T1000 (cell line): Measurements from ENCODE around the gene RIMBP3C.
"Not testable (repeated sequence)": the region's sequence is repeated elsewhere in the genome, so short reads cannot be mapped to it uniquely, and the experiment has no call there.

Source experiments
- DNase-seq: peaks from one replicate; lab custom pipeline; 2025; ENCODE audit warnings: mixed read lengths; lab: John Stamatoyannopoulos, UW

Gene RIMBP3C

DNA sequence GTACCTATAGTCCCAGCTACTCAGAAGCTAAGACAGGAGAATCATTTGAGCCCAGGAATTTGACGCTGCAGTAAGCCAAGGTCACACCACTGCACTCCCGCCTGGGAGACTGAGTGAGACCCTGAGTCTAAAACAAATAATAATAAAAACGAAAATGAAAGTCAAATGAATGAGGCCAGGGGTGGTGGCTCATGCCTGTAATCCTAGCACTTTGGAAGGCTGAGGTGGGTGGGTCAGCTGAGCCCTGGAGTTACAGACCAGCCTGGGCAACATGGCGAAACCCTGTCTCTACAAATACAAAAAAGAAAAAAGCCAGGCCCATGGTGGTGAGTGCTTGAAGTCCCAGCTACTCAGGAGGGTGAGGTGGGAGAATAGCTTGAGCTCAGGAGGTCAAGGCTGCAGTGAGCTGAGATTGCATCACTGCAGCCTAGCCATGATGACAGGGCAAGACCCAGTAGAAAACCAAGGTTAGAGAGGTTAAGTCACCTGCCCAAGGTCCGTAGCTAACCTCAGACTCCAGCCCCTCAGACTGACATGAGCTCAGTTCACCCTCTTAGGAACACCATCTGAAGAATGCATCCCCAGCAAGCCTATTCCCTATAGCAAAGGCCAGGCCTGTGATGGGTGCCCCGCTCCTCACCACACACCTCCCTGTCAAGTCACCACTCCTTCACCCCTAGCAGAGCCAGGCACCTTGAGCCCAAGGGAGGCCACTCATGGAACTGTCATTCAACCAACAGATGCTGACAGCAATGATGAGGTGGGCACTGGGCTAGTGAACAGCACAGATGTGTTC, 24.4 kb downstream of the RIMBP3C start:
- not testable (repeated sequence) for DNase-seq

DNA sequence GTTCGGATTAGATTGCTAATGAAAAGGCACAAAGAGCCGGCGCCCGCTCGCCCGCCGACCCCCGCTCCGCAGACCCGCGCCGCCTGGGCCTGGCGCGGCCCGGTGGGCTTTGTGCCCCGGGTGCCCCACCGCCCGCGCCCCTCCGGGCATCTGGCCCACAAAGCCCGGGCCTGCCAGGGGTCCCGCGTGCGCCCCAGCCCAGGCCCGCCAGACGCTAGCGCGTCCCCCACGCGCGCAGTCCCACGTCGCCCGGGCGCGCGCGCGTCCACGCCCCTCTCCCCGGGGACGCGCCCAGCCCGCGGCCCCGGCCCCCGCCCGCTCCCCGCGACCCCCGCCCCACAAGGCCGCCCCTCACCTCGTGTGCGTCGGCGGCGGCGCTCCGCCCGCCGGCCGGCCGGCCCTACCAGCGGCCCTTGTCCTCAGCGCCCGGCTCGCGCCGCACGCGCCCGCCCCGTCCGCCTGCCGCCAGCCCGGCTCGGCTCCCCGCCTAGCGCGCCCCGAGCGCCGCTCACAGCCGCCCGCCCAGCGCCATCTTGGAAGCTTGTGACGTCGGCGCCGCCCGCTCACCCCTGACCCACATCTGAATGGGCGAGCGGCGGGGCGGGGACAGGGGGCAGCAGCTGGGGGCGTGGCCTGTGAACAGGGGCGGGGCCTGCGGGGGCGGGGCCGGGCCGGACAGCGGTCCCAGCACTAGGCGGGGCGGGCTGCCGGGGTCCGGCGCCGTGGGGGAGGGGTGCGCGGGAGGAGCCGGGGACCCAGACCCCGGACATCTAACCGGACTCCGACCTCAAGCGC, 34.1 kb downstream of the RIMBP3C start:
- DNase-seq = not testable (repeated sequence)

DNA sequence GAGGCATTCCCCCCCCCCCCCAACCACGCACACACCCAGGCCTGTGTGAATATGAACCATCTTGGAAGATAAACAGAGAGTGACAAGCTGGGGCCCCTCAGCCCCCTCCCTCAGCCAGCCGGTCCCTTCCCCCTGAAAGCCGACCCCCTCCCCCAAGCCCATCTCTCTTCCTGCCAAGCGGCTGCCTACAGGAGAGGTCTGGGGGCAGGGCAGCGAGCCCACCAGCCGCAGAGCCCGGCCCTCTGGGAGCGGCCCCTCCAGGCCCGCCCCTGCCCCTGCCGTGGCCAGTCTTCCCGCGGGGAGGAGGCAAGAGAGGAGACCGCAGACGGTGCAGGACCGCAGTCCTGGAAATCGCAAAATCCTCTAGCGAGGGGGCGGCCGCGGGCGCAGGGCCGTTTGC, 34.7 kb downstream of the RIMBP3C start:
- not testable (repeated sequence) for DNase-seq

DNA sequence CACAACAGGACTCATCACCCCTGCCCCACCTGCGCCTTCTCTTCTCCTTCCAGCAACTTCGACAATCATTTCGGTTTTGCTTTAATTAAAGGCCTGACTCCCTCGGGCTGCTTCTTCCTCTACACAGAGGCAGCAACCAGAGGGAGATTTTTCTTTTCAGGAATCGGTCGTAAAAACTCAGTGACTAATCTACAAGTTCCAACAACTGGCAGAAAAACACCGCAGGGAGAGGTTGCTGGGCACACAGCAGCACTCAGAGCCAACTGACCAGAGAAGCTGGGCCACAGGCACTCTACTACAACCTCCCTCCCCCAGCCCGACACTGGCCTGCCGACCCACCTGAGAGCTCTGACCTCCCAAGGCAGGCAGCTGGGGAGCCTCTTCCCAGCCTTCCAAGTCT, 36.0 kb downstream of the RIMBP3C start:
- not testable (repeated sequence) for DNase-seq

- DNase-seq = not testable (repeated sequence)
Observed at GRCh38 chr22:21514117-21514516, 37.1 kb downstream of the RIMBP3C start.

- not testable (repeated sequence) for DNase-seq
Observed at GRCh38 chr22:21512022-21512421, 39.2 kb downstream of the RIMBP3C start.

DNA sequence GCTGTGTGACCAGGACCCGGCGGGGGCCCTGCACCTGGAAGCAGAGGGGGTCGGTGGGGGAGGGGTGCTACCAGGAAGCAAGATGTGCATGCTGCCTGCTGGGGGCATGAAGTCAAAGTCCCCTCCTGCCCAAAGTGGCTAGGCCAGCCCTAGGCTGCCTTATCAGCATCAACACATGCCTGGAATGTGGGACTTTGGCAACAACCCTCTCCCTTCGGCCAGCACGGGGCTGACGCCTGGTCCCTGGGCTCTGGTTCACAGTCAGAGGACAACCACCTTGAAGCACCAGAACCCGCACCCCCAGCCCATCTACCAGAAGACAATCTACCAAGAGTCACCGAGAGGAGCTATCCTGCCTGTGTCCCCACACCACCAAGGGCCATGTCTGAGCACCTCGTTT, 40.9 kb downstream of the RIMBP3C start:
- not testable (repeated sequence) for DNase-seq

DNA sequence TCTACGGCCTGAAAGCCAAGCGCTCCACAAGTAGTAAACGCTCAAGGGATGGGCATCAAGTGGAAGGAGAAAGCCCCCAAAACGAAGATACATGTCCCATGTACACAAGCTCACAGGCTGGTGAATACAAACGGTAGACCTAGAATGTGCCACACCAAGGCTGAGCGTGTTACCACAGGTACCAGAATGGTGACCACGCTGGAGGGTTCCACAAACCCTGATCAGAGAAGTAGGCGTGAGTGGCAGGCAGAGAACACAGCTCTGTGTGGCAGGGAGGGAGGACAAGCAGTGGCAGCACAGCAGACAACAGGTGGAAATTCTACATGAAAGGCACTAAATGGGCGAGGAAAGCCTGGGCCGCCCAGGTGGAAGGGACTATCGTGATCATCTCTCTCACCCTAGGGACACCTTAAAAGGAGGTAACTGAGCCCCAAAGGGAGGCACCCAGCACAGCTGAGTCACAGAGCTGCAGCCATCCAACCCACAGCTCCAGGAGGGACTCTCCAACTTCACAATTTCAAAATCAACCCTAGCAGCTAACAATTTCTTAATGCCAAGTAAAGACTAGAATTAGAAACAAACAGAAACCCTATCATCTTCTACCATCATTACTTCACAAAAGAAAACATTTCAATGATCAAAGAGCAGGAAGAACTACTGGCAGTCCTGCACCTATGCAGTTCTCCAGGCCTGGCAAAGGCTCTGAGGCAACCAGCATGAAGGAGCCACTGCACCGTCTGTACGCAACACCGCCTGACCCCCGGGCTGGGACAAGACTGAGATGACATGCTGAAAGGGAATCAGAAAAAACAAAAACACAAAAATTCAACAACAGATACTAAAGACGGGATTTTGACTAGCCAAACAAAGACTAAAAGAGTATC, 51.4 kb downstream of the RIMBP3C start:
- DNase-seq = not testable (repeated sequence)

DNA sequence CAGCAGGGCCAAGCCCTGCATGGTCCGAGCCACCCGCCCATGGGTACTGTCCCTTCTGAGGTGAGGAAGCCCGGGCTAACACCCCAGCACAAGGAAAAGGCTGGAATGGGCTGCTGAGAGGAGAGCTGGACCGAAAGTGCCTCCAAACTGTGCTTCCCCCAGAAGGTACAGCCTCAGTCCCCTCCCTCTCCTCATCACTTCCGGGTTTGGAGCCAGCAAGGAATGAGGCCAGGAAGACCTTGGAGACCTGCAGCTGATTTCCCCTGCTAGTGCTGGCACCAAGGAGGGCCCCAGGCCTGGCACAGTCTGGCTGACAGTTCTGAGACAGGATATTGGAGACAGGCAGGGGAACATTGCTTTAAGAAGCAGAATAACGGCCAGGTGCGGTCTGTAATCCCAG, 52.8 kb downstream of the RIMBP3C start:
- not testable (repeated sequence) for DNase-seq

DNA sequence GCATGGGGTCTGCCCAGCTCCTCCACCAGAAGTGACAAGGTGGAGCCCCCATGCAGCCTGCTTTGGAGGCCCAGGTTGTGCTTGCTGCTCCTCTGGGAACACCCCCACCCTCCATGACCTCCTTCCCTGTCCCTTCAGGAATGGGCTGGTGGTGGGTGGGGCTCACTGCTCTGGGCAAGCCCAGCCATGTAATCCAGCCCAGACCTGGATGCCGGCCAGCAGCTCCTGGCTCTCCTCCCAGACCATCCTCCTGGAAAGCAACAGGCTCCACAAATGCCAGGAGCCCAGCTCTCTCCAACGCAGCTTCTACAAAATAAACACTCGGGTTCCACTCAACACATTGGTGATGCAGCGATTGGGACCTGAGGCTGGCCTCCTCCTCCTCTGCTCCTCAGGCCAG, 53.3 kb downstream of the RIMBP3C start:
- DNase-seq = not testable (repeated sequence)
